SK-N-SH (cell line): ENCODE results near the gene ARHGEF7. TPM values are rescaled to one million over a fixed set of nuclear protein-coding genes. Genes with fewer than 3 reads are reported as not detected.

Source experiments
- CTCF ChIA-PET: fragments of 300-600, 350-600 bp; formaldehyde crosslinking; extraction: SDS; loops from one replicate; lab custom pipeline; 2021; lab: Yijun Ruan, JAX
- POLR2A ChIA-PET: fragments of 350-600 bp; sonication (Branson Sonifier 250); formaldehyde crosslinking; extraction: SDS; loops from one replicate; lab custom pipeline; 2020; ENCODE audit warnings: antibody characterized with exemption, inconsistent platforms; lab: Yijun Ruan, JAX
- DNase-seq: peaks from one replicate; pipeline ENCODE4 v3.0.0; 2012
- H2AFZ ChIP-seq: fragments of 200-600 bp; sonication (generic); 2 replicates; pipeline ENCODE4 v1.8.1; 2016; ENCODE audit warnings: antibody characterized with exemption, mild to moderate bottlenecking, low read depth
- H3F3A ChIP-seq: fragments of 200-600 bp; sonication (generic); replicated peaks from 2 replicates; pipeline ENCODE3; 2016; ENCODE audit warnings: antibody characterized with exemption, mild to moderate bottlenecking; ENCODE audit not compliant: insufficient read depth
- H3K27ac ChIP-seq, 2 experiments: fragments of 200-500 bp in 1 of 2; fragments of 200-600 bp in 1 of 2; sonication (Bioruptor generic) in 1 of 2; sonication (generic), shearing (Covaris generic) in 1 of 2; 2 replicates each; pipeline versions ENCODE4 v1.5.1 to v1.6.1; 2014 to 2016; ENCODE audit warnings: low read depth in 2 of 2, inconsistent platforms in 1 of 2, low read length in 1 of 2, mild to moderate bottlenecking in 1 of 2, mixed read lengths in 1 of 2
- H3K27me3 ChIP-seq: fragments of 200-600 bp; sonication (generic), shearing (Covaris generic); 2 replicates; pipeline ENCODE4 v1.6.1; 2016; ENCODE audit warnings: mixed run types; ENCODE audit not compliant: insufficient read depth
- H3K36me3 ChIP-seq, 2 experiments: fragments of 200-500 bp in 1 of 2; fragments of 200-600 bp in 1 of 2; sonication (Bioruptor generic) in 1 of 2; sonication (generic) in 1 of 2; replicated peaks in 1 of 2; 2 replicates each; pipeline versions ENCODE3 to v1.5.1; 2014 to 2016; ENCODE audit warnings: low read length in 1 of 2, mild to moderate bottlenecking in 1 of 2; ENCODE audit not compliant: insufficient read depth in 2 of 2, control insufficient read depth in 1 of 2
- H3K4me1 ChIP-seq, 2 experiments: fragments of 200-500 bp in 1 of 2; fragments of 200-600 bp in 1 of 2; sonication (Bioruptor generic) in 1 of 2; sonication (generic), shearing (Covaris generic) in 1 of 2; 2 replicates each; pipeline versions ENCODE4 v1.5.1 to v1.6.1; 2014 to 2016; ENCODE audit warnings: low read depth in 1 of 2, low read length in 1 of 2, mixed run types in 1 of 2; ENCODE audit not compliant: insufficient read depth in 2 of 2, control insufficient read depth in 1 of 2
- H3K4me2 ChIP-seq: fragments of 200-600 bp; sonication (generic), shearing (Covaris generic); 2 replicates; pipeline ENCODE4 v1.6.1; 2017; ENCODE audit warnings: mixed run types
- H3K4me3 ChIP-seq, 2 experiments: fragments of 200-500 bp in 1 of 2; fragments of 200-600 bp in 1 of 2; sonication (Bioruptor generic) in 1 of 2; sonication (generic), shearing (Covaris generic) in 1 of 2; 2 replicates each; pipeline versions ENCODE4 v1.5.1 to v1.8.1; 2014 to 2016; ENCODE audit warnings: low read depth in 2 of 2, inconsistent platforms in 1 of 2, low read length in 1 of 2, mild to moderate bottlenecking in 1 of 2, mixed read lengths in 1 of 2, moderate library complexity in 1 of 2
- H3K79me2 ChIP-seq: fragments of 200-600 bp; sonication (generic); 2 replicates; pipeline ENCODE4 v1.8.1; 2017; ENCODE audit warnings: mild to moderate bottlenecking; ENCODE audit not compliant: insufficient read depth
- H3K9ac ChIP-seq: fragments of 200-600 bp; sonication (generic); 2 replicates; pipeline ENCODE4 v1.6.1; 2017; ENCODE audit warnings: mixed run types
- H3K9me2 ChIP-seq: fragments of 200-600 bp; sonication (generic); 2 replicates; pipeline ENCODE4 v1.6.1; 2017; ENCODE audit warnings: mixed run types
- H3K9me3 ChIP-seq: fragments of 200-600 bp; sonication (generic); 2 replicates; pipeline ENCODE4 v1.6.1; 2017; ENCODE audit warnings: mixed run types, mild to moderate bottlenecking, moderate library complexity
- H4K20me1 ChIP-seq: fragments of 200-600 bp; sonication (generic); 2 replicates; pipeline ENCODE4 v1.6.1; 2017; ENCODE audit warnings: mild to moderate bottlenecking, mixed run types; ENCODE audit not compliant: insufficient read depth
- CTCF ChIP-seq: fragments of 200-600 bp; sonication (generic); IDR thresholded peaks from 2 replicates; pipeline ENCODE4 v1.6.1; 2017; ENCODE audit warnings: antibody characterized with exemption, mild to moderate bottlenecking, moderate library complexity
- ELF1 ChIP-seq: IDR thresholded peaks from 2 replicates; pipeline ENCODE4 v1.4.0; 2012
- EZH2phosphoT487 ChIP-seq: fragments of 200-600 bp; sonication (generic); IDR thresholded peaks from 2 replicates; pipeline ENCODE4 v1.6.1; 2017; ENCODE audit warnings: low read depth, mixed run types, mild to moderate bottlenecking, antibody characterized with exemption, moderate library complexity, borderline replicate concordance
- MXI1 ChIP-seq: IDR thresholded peaks from 2 replicates; pipeline ENCODE4 v1.6.1; 2012; ENCODE audit warnings: mild to moderate bottlenecking, low read depth, low read length, improper control_type of control experiment
- PBX3 ChIP-seq: IDR thresholded peaks from 2 replicates; pipeline ENCODE4; 2012
- SIN3A ChIP-seq: IDR thresholded peaks from 2 replicates; pipeline ENCODE4 v1.6.1; 2012; ENCODE audit warnings: low read depth, mild to moderate bottlenecking, low read length, moderate library complexity, borderline replicate concordance
- SMC3 ChIP-seq: IDR thresholded peaks from 2 replicates; pipeline ENCODE4 v1.6.1; 2012; ENCODE audit warnings: low read depth, low read length, improper control_type of control experiment
- TAF1 ChIP-seq: IDR thresholded peaks from 2 replicates; pipeline ENCODE4 v1.6.1; 2012; ENCODE audit warnings: low read depth, mild to moderate bottlenecking, low read length, moderate library complexity, borderline replicate concordance
- TCF12 ChIP-seq: IDR thresholded peaks from 2 replicates; pipeline ENCODE4 v1.4.0; 2012
- USF2 ChIP-seq: fragments of 150-350 bp; IDR thresholded peaks from 2 replicates; pipeline ENCODE4 v1.6.1; 2017; ENCODE audit warnings: antibody characterized with exemption, low read length, low read depth, borderline replicate concordance
- ZBTB33 ChIP-seq: IDR thresholded peaks from 2 replicates; pipeline ENCODE4 v1.4.0; 2012; ENCODE audit warnings: low read depth, borderline replicate concordance
- WGBS: methylation state at CpG from one replicate; pipeline ENCODE4 v1.1.6; 2017; ENCODE audit warnings: low lambda C conversion rate; 5-methylcytosine and 5-hydroxymethylcytosine counted together
- polyA plus RNA-seq, 3 experiments: library from polyadenylated mRNA; depleted of rRNA; stranded (reverse); fragments of >200 nt; gene quantifications; 2 replicates each; pipeline ENCODE4 v1.2.3, GENCODE V29; 2012

The ARHGEF7 gene
- polyA plus RNA-seq, 1 of the 3 experiments (the other 2 are of a cell fraction) = 21.6 TPM

GRCh38 chr13:111296417-111296816 is 181.3 kb downstream of the ARHGEF7 start (continued):
- no peak for TF ChIP-seq SIN3A

GRCh38 chr13:111298214-111298975 is 183.3 kb downstream of the ARHGEF7 start:
- WGBS = 98% methylated on average over 7 of the region's 13 CpGs
- POLR2A ChIA-PET = no interaction called here
- no peaks in the 10 kb centered on the region; a peak in 1 of 4 replicates for H3K4me1 ChIP-seq
- H3K9me2 ChIP-seq = no peaks in the 10 kb centered on the region
- H3K9ac ChIP-seq = no peak overlapping the region
- CTCF ChIA-PET = no interaction called here
- H4K20me1 ChIP-seq = no peaks in the 10 kb centered on the region
- no peaks in the 10 kb centered on the region for H3K79me2 ChIP-seq
- peaks cover 21 to 65% of the 10 kb centered on the region in 2 experiments for H3K36me3 ChIP-seq
- H3K4me3 ChIP-seq = no peak overlapping the region
- H3K27ac ChIP-seq = no peak overlapping the region
- no peak overlapping the region for H2AFZ ChIP-seq
- no peaks in the 10 kb centered on the region for H3K9me3 ChIP-seq
- no peaks in the 10 kb centered on the region for H3K27me3 ChIP-seq
- TF ChIP-seq TCF12 = no peak
- TF ChIP-seq SMC3 = no peak
- no peak for TF ChIP-seq USF2
- no peak for TF ChIP-seq CTCF
- TF ChIP-seq EZH2phosphoT487 = no peak
- TF ChIP-seq, all 33 proteins: peak for 0
- no peaks in the 10 kb centered on the region for H3F3A ChIP-seq
- no peak for DNase-seq
- no peak overlapping the region for H3K4me2 ChIP-seq

- no peaks in the 10 kb centered on the region for H3K27me3 ChIP-seq
- H3K9ac ChIP-seq = no peak overlapping the region
- no peak for DNase-seq
- no peak overlapping the region for H2AFZ ChIP-seq
- POLR2A ChIA-PET = no interaction called here
- peaks cover 48 to 77% of the 10 kb centered on the region in 2 experiments for H3K36me3 ChIP-seq
- no peaks in the 10 kb centered on the region for H3K9me3 ChIP-seq
- H4K20me1 ChIP-seq = no peaks in the 10 kb centered on the region
- H3F3A ChIP-seq = no peaks in the 10 kb centered on the region
- no peaks in the 10 kb centered on the region for H3K9me2 ChIP-seq
- H3K4me3 ChIP-seq = no peak overlapping the region
- H3K4me1 ChIP-seq = no peaks in the 10 kb centered on the region
- CTCF ChIA-PET = no interaction called here
- no peak overlapping the region for H3K27ac ChIP-seq
- no peak overlapping the region for H3K4me2 ChIP-seq
- no peaks in the 10 kb centered on the region for H3K79me2 ChIP-seq
- no peak for TF ChIP-seq ZBTB33
- no peak for TF ChIP-seq USF2
- TF ChIP-seq MXI1 = no peak
- TF ChIP-seq TCF12 = no peak
- no peak for TF ChIP-seq PBX3
- TF ChIP-seq TAF1 = no peak
- TF ChIP-seq ELF1 = no peak
- TF ChIP-seq, all 33 proteins: peak for 0
- WGBS = 93% methylated on average over 21 of the region's 22 CpGs
These were observed 187.1 kb downstream of the ARHGEF7 start for GRCh38 chr13:111302045-111302726.
